ENCODE results near the gene PHYKPL.

GRCh38 chr5:178170455-178170854, 62.1 kb downstream of the PHYKPL start:
- TF ChIP-seq CTCF (IDR thresholded peaks at IDR 0.05) (no peak), EZH2phosphoT487 (IDR thresholded peaks at IDR 0.05) (no peak)
